Stimulated activated naive CD8-positive, alpha-beta T cell treated with anti-CD3 and anti-CD28 coated beads, Interleukin-15, Interleukin-2, amounts not matched to agents 100 U/mL and 50 U/mL, for 24 hours (primary cell): ENCODE measurements around the gene C1QL1.

Experiments used
- ATAC-seq: fragments of 150-1000 bp; cut with Tn5 transposase; one replicate; pipeline ENCODE4 v1.10.0; 2021
- DNase-seq: peaks from one replicate; pipeline ENCODE4 v3.0.0; 2021

C1QL1 gene

GRCh38 chr17:44914148-44914547 lies 54.0 kb downstream of the C1QL1 start:
- DNase-seq (no peak), ATAC-seq (no peak)

DNA sequence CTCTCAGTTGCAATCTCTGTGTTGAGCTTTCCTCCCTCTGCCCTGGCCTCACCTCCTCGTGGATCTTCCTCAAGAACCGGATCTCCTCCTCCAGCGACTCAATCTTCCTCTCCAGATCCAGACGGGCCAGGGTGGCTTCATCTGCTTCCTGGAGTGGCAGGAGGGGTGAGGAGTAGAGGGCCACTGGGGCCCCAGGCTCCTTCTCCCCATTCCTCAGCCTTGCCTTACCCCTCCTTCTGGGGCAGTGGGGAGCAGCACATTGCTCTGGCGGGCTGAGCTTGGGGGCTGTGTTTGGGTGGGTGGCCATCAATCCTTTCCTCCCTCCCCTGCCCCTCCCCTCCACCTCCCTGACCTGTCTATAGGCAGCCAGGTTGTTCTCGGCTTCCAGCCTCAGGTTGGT lies 54.4 kb downstream of the C1QL1 start:
- ATAC-seq (no peak), DNase-seq (no peak)

DNA sequence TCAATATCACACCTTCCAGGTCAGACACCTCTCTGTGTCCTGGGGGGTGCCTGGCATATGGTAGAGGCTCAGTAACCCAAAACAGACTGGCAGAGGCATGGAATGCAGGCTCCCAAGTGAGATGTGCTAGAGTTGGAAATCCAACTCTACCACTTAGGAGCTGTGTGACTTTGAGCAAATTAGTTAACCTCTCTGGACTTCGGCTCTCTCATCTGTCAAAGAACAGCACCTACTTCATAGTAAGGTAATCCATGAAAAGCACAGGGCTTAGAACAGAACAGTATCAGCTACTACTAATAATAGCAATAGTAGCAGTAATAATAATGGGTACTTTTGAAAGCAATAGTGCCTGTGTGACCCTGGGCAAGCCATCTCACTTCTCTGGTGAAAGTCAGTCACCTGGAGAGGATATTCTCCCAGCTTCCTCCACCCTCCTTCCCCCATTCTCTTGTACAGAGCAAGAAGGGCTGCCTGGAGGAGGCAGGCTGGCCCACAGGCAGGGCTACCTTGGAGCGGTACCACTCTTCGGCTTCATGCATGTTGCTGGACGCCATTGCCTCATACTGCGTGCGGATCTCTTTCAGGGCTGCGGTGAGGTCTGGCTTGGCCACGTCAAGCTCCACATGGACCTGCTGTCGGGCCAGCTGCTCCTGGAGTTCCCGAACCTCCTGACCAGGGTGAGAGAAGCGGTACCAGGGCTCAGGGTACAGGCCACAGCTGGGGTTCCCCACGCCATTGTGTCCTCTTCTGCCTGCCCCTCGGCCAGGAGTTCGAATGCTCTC lies 55.1 kb downstream of the C1QL1 start:
- DNase-seq (no peak), ATAC-seq (no peak)

- ATAC-seq, result peak; percentile 74
- DNase-seq, result peak; percentile 55
These were observed 56.7 kb downstream of the C1QL1 start for GRCh38 chr17:44911133-44912001.

DNA sequence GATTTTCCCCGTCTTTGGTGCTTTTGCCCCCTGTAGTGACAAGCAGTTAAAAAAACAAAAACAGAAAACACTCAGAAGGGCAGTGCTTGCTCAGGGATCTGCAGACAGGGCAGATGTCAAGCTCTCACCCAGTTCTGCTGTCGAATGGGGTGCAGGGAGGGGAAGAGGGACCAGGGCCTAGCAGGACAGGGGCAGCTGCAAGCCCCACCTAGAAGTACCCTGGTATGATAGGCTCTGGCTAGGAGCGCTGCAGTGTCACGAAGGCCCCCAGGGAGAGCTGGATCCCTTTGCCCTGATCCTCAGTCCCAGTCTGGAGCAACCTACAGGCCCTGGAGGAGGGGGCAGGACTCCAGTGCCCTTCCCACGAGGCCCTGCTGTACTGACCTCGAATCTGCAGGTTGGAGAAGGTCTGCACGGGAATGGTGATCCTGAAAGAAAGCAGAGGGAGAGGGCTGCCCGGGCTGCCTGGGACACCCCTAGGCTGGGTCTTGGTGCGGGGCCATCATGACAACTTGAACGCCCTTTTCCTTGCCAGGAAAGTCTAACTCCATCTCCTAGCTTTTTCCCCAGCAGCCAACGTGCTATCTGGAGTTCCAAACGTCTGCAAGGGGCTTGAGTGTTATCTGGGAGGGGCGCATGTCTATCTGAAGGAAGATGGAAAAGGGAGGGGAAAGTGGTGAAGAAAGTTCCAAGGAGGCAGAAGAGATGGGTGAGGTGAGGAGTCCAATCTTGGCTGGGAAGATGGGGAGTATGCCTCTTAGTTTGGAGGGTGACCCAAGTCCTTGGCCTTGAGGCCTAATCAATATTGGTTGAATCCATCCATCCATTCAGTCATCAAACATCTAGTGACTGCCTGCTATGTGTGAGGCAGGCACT lies 57.6 kb downstream of the C1QL1 start:
- no peak for ATAC-seq
- DNase-seq, result no peak
